ENCODE results near the gene MAPK6.

GRCh38 chr15:52002351-52002750 is 16.7 kb upstream of the MAPK6 start:
- TF ChIP-seq CTCF (conservative IDR thresholded peaks at IDR 0.05) (no peak), ZFX (IDR thresholded peaks at IDR 0.05) (no peak)
